NCI-H774 (cell line): ENCODE results near the gene CCDC86.
A peak's percentile ranks its signal among the peaks of the same experiment; 100 is the strongest.
"Not testable (repeated sequence)": the region's sequence is repeated elsewhere in the genome, so short reads cannot be mapped to it uniquely, and the experiment has no call there.

Experiments used
- DNase-seq: peaks from one replicate; lab custom pipeline; 2025; lab: John Stamatoyannopoulos, UW

CCDC86 gene

DNA sequence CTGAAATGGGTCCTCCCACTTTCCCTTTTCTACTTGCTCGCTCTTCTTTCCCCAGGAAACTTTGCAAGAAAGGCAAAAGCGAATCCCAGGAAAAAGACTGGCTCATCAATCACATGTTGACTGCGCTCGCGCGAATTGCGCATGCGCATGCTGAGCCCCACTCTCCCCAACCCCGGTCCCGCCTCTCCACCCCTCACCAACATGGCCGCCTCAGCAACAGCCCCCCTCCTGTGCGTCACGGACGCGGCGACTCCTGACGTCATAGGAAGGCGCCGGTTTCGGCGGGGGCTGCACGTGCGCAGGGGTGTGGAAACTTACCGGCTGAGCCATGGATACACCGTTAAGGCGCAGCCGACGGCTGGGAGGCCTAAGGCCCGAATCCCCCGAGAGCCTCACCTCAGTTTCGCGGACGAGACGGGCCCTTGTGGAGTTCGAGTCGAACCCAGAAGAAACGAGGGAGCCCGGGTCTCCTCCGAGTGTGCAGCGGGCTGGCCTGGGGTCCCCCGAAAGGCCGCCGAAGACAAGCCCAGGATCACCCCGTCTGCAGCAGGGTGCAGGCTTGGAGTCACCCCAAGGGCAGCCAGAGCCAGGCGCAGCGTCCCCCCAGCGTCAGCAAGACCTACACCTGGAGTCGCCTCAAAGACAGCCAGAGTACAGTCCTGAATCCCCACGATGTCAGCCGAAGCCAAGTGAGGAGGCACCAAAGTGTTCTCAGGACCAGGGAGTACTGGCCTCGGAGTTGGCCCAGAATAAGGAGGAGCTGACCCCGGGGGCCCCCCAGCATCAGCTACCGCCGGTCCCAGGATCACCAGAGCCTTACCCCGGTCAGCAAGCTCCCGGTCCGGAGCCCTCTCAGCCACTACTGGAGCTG lies at the start of gene CCDC86:
CCDC86 (plus strand) TSS at position 317 of the 871 bp plus-strand sequence; CDS start at position 329, 12 bp downstream.
- DNase-seq: peak; percentile 88

GRCh38 chr11:60792521-60792920 lies 49.4 kb upstream of the CCDC86 start:
- DNase-seq: no peak

GRCh38 chr11:60795291-60795690 lies 46.6 kb upstream of the CCDC86 start:
- DNase-seq: no peak

- DNase-seq: no peak
Measured at GRCh38 chr11:60797846-60798630, 43.9 kb upstream of the CCDC86 start.

DNA sequence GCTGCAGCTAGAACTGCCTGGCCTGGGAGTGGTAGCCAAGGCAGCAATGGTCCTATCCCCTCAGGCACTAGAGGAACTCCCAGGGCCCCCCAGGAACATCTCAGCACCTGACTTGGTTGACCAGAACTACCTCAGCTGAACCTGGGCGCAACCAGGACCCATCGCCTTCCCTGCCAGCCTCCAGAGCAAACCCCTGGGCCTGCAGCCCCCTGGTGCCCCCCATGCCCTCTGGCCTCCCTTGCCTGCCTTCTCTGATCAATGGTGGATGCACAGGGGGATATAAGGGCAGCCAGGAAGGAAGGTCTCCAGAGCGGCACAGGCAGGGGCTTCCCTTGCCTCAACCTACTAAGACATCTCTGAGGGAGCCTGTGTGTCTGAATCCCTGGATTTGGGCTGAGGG lies 43.3 kb upstream of the CCDC86 start:
- no peak for DNase-seq

DNA sequence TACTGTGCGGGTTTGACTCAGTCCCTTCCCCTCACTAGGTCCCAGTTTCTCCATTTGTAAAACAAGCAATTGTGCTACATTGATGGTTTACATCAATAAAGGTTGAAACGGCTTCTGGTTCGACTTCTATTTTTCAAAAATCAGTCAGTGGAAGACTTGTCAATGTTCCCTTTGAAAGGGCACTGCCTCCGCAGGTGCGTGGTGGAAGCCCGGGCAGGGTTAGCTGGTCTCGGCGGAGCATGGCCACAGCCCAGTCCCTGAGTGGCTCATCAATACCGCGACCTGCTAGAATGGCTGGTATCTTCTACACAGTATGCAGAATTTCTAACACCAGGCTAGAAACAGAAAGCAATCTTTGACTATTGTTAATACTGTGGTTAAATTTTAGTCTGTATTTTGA lies 40.7 kb upstream of the CCDC86 start:
- no peak for DNase-seq

DNA sequence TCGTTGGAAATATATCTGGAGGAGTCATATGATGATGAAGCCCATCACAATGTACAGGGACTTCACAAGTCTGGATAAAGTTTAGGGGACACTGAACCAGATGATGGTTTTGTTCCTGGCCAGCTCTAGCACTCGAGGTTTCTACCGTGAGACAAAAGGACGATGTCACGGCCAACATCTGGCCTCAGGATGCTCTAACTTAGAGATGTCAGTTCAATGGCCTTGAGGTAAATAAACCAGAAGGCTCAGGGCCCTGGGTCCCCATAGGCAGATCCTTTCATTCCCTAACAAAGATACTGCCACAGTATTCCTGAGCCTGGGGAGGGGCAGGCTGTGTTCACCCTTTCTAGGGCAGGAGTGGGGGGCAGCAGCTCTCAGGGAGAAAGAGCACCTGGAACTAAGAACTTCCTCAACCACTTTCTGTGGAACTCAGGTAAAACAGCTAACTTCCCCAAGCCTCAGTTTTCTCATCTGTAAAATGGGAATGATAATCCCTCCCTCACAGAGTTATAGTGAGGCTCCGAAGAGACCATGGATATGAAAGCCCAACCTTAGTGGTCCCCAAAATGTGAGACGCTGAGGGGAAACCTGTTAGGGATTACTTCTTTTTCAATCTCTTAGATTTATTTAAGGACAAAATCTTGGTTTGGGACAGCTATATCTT lies 38.5 kb upstream of the CCDC86 start:
- no peak for DNase-seq

- DNase-seq: no peak
Measured at GRCh38 chr11:60809249-60809648, 32.7 kb upstream of the CCDC86 start.

GRCh38 chr11:60809691-60810090 lies 32.2 kb upstream of the CCDC86 start:
- no peak for DNase-seq

DNA sequence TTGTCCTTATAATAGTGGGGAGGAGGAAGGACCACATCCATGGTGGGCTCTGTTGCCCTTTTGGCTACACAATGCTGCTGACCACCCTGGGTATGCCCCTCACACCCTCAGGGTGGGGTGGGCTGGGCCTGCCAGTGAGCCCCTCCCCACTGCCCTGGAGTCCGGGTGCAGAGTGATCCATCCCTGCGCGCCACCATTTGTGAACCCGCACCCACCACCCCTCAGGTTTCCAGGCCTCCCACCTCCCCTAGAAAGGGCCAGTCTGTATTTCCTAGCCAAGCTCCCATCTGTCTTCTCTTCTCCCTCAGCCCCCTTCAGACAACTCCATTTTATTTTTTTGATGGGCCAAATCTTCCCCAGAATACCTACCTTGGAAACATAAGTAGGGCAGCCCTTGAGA lies 31.8 kb upstream of the CCDC86 start:
- no peak for DNase-seq

- no peak for DNase-seq
Measured at GRCh38 chr11:60810569-60810968, 31.3 kb upstream of the CCDC86 start.

DNA sequence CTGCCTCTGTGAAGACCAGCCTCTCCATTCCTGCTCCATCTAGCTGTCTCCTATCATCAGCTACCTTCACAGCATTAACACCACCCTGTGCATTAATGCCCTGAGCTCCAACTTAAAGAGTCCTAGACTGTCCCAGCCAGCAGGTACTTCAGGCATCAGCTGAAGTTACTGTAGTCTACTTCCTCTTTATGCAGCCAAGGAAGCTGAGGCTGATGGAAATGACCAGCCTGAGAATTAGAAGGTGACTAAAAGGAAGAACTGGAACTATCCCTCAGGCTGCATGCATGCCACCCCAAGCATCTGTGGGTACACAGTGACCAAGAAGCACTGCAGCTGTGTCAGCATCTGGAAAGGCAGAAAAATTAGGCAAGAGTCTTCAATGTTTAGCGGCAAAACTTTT lies 28.6 kb upstream of the CCDC86 start:
- DNase-seq: no peak

- no peak for DNase-seq
Measured at GRCh38 chr11:60814112-60814511, 27.8 kb upstream of the CCDC86 start.

- no peak for DNase-seq
Measured at GRCh38 chr11:60816590-60817157, 25.2 kb upstream of the CCDC86 start.

GRCh38 chr11:60818057-60818456 lies 23.9 kb upstream of the CCDC86 start:
- DNase-seq: no peak

GRCh38 chr11:60821827-60822599 lies 19.9 kb upstream of the CCDC86 start:
- DNase-seq: no peak

- not testable (repeated sequence) for DNase-seq
Measured at GRCh38 chr11:60823745-60824306, 18.1 kb upstream of the CCDC86 start.

GRCh38 chr11:60825118-60825517 lies 16.8 kb upstream of the CCDC86 start:
- DNase-seq: no peak

- DNase-seq: no peak
Measured at GRCh38 chr11:60825790-60826189, 16.1 kb upstream of the CCDC86 start.

DNA sequence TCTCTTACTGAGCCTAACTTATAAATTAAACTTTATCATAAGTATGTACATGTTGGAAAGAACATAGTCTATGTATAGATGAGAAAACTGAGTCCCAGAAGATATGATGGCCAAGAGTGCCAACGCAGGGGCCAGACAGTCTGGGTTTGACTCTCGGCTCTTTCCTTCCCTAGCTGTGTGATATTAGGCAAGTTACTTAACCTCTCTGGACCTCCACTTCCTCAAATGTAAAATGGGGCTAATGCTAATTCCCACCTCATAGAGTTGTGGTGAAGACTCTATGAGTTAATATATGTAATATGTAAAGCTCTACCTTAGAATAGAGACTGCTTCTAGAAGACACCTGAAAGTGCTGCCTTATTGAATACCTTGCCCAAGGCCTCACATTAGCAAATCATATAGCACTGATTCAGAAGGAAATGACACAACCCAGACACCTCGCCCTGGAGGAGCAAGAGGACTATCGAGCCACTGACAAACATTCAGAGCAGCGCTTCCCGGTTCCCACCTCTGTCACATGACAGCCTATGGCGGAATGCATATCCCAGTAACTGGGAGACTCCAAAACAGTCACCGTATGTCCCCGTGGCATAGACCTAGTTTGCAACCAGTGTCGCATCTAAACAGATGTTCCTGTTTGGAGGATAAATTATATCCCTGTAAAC lies 11.3 kb upstream of the CCDC86 start:
- no peak for DNase-seq

DNA sequence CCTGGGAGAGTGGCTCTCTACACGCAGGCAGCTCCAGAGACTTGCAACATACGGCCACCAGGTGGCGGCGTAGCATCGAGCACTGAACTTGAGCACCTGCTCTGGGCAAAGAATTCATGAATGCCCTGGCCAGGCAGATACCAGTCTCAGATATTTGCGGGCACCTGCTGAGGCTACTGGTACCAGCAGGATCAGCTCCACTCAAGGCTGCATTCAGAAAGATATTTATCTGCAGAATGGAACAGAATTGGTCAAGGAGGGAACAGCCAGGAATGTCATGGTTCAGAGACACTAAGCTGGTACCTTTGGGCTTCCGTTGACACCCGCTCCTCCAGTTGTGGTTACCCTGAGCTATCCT lies 10.8 kb upstream of the CCDC86 start:
- DNase-seq: peak; percentile 79
